Heart left ventricle (tissue), 16 donors: Measurements from ENCODE around the gene CST9. TPM values are rescaled to one million over a fixed set of nuclear protein-coding genes. Genes with fewer than 3 reads are reported as not detected.

ENCODE experiments used
- ATAC-seq, 4 donors: fragments of 200-7000 bp; cut with Tn5 transposase; one replicate each; pipeline ENCODE4 v1.9.1; 2020 to 2022; ENCODE audit warnings: moderate library complexity in 4 of 4, mild to moderate bottlenecking in 3 of 4, moderate number of reproducible peaks in 1 of 4
- DNase-seq, 5 donors: peaks; one replicate each; pipeline ENCODE4 v3.0.0-alpha.2; 2020
- H3K27ac ChIP-seq, 12 donors: fragments of 200-600 bp; sonication (generic) in 4 of 12; one replicate each; pipeline versions ENCODE4 v1.5.0 to v1.8.0; 2016 to 2022; ENCODE audit warnings: mild to moderate bottlenecking in 2 of 12
- H3K27me3 ChIP-seq, 9 donors: fragments of 200-600 bp; sonication (generic) in 2 of 9; one replicate each; pipeline versions ENCODE4 v1.5.1 to v1.8.0; 2016 to 2022; ENCODE audit warnings: mild to moderate bottlenecking in 3 of 9
- H3K36me3 ChIP-seq, 9 donors: fragments of 200-600 bp; sonication (generic) in 2 of 9; one replicate each; pipeline versions ENCODE4 v1.5.0 to v1.8.0; 2018 to 2022; ENCODE audit warnings: mild to moderate bottlenecking in 2 of 9
- H3K4me1 ChIP-seq, 12 donors: fragments of 200-600 bp; sonication (generic) in 4 of 12; one replicate each; pipeline versions ENCODE4 v1.5.0 to v1.8.0; 2016 to 2022; ENCODE audit warnings: mild to moderate bottlenecking in 3 of 12
- H3K4me3 ChIP-seq, 12 donors: fragments of 200-600 bp; sonication (generic) in 4 of 12; one replicate each; pipeline versions ENCODE4 v1.5.0 to v1.8.0; 2017 to 2022; ENCODE audit warnings: mild to moderate bottlenecking in 9 of 12, moderate library complexity in 4 of 12
- H3K9me3 ChIP-seq, 12 donors: fragments of 200-600 bp; sonication (generic) in 4 of 12; one replicate each; pipeline versions ENCODE4 v1.5.0 to v1.8.0; 2016 to 2022; ENCODE audit warnings: mild to moderate bottlenecking in 1 of 12
- POLR2A ChIP-seq, 2 donors: fragments of 450-650 bp; IDR thresholded peaks; one replicate each; pipeline ENCODE4 v1.6.1; 2017; ENCODE audit warnings: antibody characterized with exemption in 2 of 2, mild to moderate bottlenecking in 2 of 2, moderate library complexity in 2 of 2
- WGBS, 4 donors: extraction: QIAGEN DNeasy Blood & Tissue Kit in 2 of 4; methylation state at CpG; one replicate each; pipeline versions ENCODE4 v1.1.5 to v1.1.7; 2013 to 2018; 5-methylcytosine and 5-hydroxymethylcytosine counted together
- intact Hi-C, 10 donors: fragments of 100-400 bp; cut with DNase I; formaldehyde crosslinking; loops; one replicate each; pipeline versions ENCODE4 v1.11.1 to v1.14.2; 2022
- polyA plus RNA-seq, 2 donors: library from polyadenylated mRNA; stranded (reverse); fragments of 200-250 nt; gene quantifications; one replicate each; pipeline ENCODE4 v1.2.3, GENCODE V29; 2013
- total RNA-seq, 9 donors: library from RNA; depleted of rRNA in 2 of 9; stranded (reverse); fragments of >200 nt in 2 of 9; fragmentation: NEBNext Ultra II Directional in 3 of 9; extraction: Animal tissue kit (Norgen Biotek cat#: 25700) in 3 of 9; gene quantifications; one replicate each; pipeline versions ENCODE4 v1.1.0 to v1.2.4, GENCODE V29; 2016 to 2023
- TF ChIP-seq, protein P1 (sequence below), 12 donors: fragments of 200-600 bp; sonication (generic) in 4 of 12; IDR thresholded peaks; one replicate each; pipeline versions ENCODE4 v1.5.0 to v1.8.0; 2018 to 2022; ENCODE audit warnings: antibody characterized with exemption in 12 of 12, mild to moderate bottlenecking in 5 of 12
- donor health status: ischemic (EF 13 %, LVEDD 7.1; RV severe dilation, severe dysfunction).
- donor health status: healthy with polysubstance abuse.
- donor health status: DM: no; HTN: yes; CAD: no.
- donor health status: DM: no; HTN: no; CAD: no.
- donor health status: ischemic (EF 25% LVEDD 6.9; RV normal size, moderate dysfunction).
- donor health status: ischemic (EF 25% LVEDD 5.7; RV mildly dilated, moderate dysfunction).
- donor health status: healthy.
- donor health status: DM: yes; HTN: yes; CAD: no.
- donor health status: ischemic (EF 35%, LVEDD 5.7; RV mildly dilated, moderate dysfunction).
- donor health status: nonischemic (EF 11% LVEDD 7.7; RV severe dilation, severe dysfunction).
- donor health status: DM: yes; HTN: yes; CAD: no.
- donor health status: PGD.
- donor health status: ischemic (EF 29% LVEDD 5.4; RV normal size, mild dysfunction).
- donor health status: nonischemic (EF 23%, LVEDD 6.1; RV moderate dilation, normal function).

The CST9 gene
- total and polyA plus RNA-seq, 11 donors = not detected

DNA sequence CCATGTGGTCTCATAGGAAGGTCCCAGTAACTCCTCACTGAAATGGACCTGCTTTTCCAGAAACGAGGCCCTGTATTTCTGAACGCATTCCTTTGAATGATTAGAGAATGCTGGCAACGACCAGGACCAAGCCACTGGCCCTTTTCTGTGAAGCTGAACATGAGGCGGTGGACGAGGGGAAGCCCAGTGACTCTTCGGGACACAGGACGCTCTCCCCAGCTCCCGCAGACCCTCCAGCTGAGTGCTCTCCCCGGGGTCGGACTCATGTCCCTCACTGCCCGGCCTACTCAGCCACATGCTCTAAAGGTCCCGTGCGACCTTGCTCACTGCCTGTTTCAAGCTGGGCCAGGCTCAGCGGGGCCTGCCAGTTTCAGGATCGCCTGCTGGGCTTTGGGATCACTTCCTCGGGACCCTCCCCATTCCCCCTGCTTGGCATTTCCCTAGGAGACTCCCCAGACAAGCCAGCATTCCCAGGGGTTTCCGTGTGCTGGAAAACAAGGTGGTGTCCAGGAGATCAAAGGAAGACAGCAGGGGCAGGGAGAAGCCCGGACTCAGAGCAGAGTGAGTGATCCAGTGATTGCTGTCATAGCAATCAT is 2.6 kb upstream of the CST9 start:
- ATAC-seq = no peak
- WGBS, 4 donors = 72 to 77% (median 74%) methylated on average over 16 to 18 of the region's 18 CpGs

DNA sequence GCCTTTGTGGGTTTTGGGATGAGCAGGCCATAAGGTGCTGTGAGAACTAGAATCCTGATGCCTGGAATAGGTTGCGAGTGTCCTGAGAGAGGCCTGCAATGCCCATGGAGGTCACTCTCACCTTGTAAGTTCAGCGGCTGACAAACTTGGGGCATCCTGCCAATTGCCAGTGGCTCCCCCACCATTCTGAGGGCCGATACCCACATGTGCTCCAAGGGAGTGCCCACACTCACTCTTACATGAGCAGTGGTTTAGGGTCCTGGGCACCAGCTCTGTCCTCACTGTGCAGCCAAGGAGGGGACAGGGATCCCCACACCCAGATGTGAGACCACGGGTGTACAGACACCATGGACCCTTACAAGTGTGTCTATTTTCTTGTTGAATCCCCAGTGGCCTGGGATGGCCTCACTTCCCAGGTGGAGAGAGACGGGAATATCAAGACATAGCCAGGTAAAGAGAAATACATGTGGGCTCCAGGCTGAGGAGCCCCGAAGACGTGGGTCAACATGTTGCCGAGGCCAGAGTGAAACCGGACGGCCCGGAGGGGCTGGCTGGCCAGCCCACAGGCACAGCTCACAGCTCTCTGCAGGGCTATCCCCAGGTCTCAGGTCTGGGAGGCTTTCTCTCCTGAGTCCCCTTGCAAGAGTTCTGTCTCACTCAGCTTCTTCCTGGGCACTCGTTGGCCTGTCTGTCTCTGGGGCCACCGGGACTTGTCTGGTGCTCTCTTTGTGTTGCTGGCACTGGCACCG is 2.0 kb upstream of the CST9 start:
- intact Hi-C loops = loop anchor here (2.0 to 10.0 kb wide), 11 partner anchors 23 to 263 kb away; partner anchors contain the start of genes GZF1 (in 2 of the 10), NXT1 (in 2 of the 10) and CST3 (in 1 of the 10)
- Histone ChIP-seq H3K36me3 (no peaks in the 10 kb centered on the region), H3K4me3 (no peak overlapping the region), H3K4me1 (peaks cover 0 to 10% (median under 1%) of the 10 kb centered on the region in 12 donors), H3K9me3 (no peaks in the 10 kb centered on the region), H3K27ac (no peak overlapping the region), H3K27me3 (peaks cover 0 to 8% (median 0%) of the 10 kb centered on the region in 9 donors)
- ATAC-seq = peak in 1 of 4 donors; percentile 15
- TF ChIP-seq, protein P1, sequence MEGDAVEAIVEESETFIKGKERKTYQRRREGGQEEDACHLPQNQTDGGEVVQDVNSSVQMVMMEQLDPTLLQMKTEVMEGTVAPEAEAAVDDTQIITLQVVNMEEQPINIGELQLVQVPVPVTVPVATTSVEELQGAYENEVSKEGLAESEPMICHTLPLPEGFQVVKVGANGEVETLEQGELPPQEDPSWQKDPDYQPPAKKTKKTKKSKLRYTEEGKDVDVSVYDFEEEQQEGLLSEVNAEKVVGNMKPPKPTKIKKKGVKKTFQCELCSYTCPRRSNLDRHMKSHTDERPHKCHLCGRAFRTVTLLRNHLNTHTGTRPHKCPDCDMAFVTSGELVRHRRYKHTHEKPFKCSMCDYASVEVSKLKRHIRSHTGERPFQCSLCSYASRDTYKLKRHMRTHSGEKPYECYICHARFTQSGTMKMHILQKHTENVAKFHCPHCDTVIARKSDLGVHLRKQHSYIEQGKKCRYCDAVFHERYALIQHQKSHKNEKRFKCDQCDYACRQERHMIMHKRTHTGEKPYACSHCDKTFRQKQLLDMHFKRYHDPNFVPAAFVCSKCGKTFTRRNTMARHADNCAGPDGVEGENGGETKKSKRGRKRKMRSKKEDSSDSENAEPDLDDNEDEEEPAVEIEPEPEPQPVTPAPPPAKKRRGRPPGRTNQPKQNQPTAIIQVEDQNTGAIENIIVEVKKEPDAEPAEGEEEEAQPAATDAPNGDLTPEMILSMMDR (IDR thresholded peaks at IDR 0.05) = no peak
- TF ChIP-seq POLR2A (IDR thresholded peaks at IDR 0.05) = no peak
- no peak for DNase-seq
- 87 to 91% (median 90%) methylated on average over 14 of the region's 14 CpGs for WGBS, 4 donors

More for the DNA sequence above, 2.6 kb upstream of the CST9 start:
- intact Hi-C loops = loop anchor here (2.0 to 10.0 kb wide), 9 partner anchors 22 to 264 kb away; partner anchors contain the start of genes GZF1 (in 2 of the 10) and NXT1 (in 2 of the 10)
- H3K27ac ChIP-seq = no peak overlapping the region
- DNase-seq = no peak
- peaks cover 0 to 8% (median 0%) of the 10 kb centered on the region in 9 donors for H3K27me3 ChIP-seq
- TF ChIP-seq, protein P1 (IDR thresholded peaks at IDR 0.05) = no peak
- no peak for TF ChIP-seq POLR2A (IDR thresholded peaks at IDR 0.05)
- H3K9me3 ChIP-seq = no peaks in the 10 kb centered on the region
- H3K4me1 ChIP-seq = peaks cover 0 to 14% (median 4%) of the 10 kb centered on the region in 12 donors
- no peak overlapping the region for H3K4me3 ChIP-seq
- H3K36me3 ChIP-seq = no peaks in the 10 kb centered on the region

DNA sequence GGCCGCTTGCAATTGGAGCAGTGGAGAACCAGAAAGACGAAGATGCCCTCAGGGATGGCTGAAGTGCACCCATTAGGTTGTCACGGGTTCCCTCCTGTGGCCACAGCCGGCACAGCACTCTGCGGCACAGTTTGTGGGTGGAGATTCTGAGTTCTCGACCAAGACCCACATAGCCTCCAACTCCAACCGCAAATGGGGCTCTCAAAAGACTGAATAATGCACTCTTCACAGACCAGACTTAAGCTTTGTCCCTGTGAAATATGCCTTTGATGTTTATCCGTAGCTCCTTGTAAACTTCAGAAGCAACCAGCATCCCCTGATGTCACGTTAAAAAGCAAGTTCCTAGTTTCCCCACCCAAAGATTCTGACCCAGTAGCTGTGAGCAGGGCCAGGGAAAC is 934 bp upstream of the CST9 start:
- H3K27me3 ChIP-seq = peaks cover 0 to 8% (median 0%) of the 10 kb centered on the region in 9 donors
- ATAC-seq = peak; percentile 71 to 95 (median 90)
- H3K36me3 ChIP-seq = no peaks in the 10 kb centered on the region
- TF ChIP-seq POLR2A (IDR thresholded peaks at IDR 0.05) = no peak
- TF ChIP-seq, protein P1 (IDR thresholded peaks at IDR 0.05) = peak; percentile 71 to 92 (median 88)
- intact Hi-C loops = loop anchor here (1.0 to 10.0 kb wide), 11 partner anchors 30 to 262 kb away; partner anchors contain the start of genes GZF1 (in 2 of the 10), NXT1 (in 2 of the 10) and CST3 (in 1 of the 10)
- WGBS, 4 donors = 11 to 15% (median 12%) methylated on average over 9 of the region's 9 CpGs
- no peak overlapping the region for H3K4me3 ChIP-seq
- peaks cover 0 to 13% (median 0%) of the 10 kb centered on the region in 12 donors for H3K4me1 ChIP-seq
- peak; percentile 69 to 88 (median 77) for DNase-seq
- no peak overlapping the region for H3K27ac ChIP-seq
- no peaks in the 10 kb centered on the region for H3K9me3 ChIP-seq

DNA sequence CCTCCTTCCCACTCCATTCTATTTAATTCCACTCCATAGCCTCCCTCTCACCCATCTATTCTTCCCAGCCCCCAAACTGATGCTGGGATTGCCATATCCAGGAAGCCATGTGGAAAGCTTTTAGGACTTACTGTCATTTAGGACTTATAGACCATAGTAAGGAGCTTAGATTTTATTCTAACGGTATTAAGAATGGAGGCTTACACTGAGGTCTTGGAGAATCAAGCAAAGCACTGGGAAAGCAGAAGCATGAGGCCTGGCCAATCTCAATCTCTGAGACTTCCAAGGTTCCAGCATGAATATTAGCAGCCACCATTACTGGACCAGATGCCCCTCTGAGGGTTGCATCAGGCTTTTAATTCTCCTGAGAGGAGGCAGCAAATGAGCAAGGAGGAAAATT is 1.4 kb downstream of the CST9 start:
- Histone ChIP-seq H3K9me3 (no peaks in the 10 kb centered on the region), H3K4me1 (peaks cover 0 to 13% (median 0%) of the 10 kb centered on the region in 12 donors), H3K36me3 (no peaks in the 10 kb centered on the region), H3K27ac (no peak overlapping the region), H3K27me3 (peaks cover 0 to 8% (median 0%) of the 10 kb centered on the region in 9 donors), H3K4me3 (no peak overlapping the region)
- intact Hi-C loops = loop anchor here in 4 of 10 donors (10.0 kb wide), 4 partner anchors 60 to 260 kb away; partner anchors contain the start of genes GZF1 (in 1 of the 4) and NXT1 (in 1 of the 4)
- DNase-seq (no peak), ATAC-seq (no peak)
- 74 to 90% (median 81%) methylated on average over 1 of the region's 1 CpG for WGBS, 4 donors
- TF ChIP-seq POLR2A (IDR thresholded peaks at IDR 0.05) = no peak
- TF ChIP-seq, protein P1 (IDR thresholded peaks at IDR 0.05) = no peak
